Measurements from ENCODE around the gene PLEK. TPM values are rescaled to one million over a fixed set of nuclear protein-coding genes. Genes with fewer than 3 reads are reported as not detected.
A peak's percentile ranks its signal among the peaks of the same experiment; 100 is the strongest.

Gene PLEK
- total and polyA plus RNA-seq, 10 of the 15 experiments (the other 5 are each of a cell fraction or from before 2014, with no cell fraction given): 229 to 804 (median 362) TPM

DNA sequence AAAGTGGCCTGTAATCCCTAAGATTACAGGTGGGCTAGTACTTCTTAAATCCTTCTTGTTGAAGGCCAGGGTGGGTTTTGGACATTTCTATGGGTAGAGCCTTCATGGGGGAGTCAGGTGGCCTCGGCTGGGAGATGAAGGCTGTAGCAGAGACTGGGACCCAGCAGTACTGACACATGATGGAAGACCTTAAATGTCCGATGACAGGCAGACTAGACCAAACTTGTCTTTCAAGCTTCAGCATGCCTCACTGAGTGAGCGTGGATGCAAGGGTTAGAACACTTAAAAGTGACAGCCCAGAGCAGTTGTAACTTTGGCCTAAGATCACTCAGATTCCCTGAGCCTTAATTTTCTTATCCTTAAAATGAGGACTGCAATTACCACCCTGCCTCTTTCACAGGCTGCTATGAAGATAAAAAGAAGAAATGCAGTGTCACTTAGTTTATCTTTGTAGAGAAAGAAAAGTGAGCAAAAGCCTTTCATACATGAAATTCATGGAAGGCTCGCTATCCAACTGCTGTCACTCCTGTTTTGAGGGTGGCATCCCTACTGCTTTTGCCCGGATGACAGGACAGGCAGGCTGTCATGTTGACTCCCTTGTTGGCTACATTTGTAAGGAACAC, 19.5 kb downstream of the PLEK start:
- H3K4me2 ChIP-seq (ENCODE audit: control insufficient read depth, insufficient read depth): peak overlapping the region; percentile 46
- H3K27ac ChIP-seq (ENCODE audit: control insufficient read depth, insufficient read depth): peak overlapping the region; percentile 90
- DNase-seq (ENCODE audit: low read depth, low spot score) (no peak), FAIRE-seq (no peak), ATAC-seq (no peak)
- intact Hi-C loops (cut with micrococcal nuclease; ENCODE audit: unreplicated experiment) (no loop called here), in situ Hi-C loops (cut with MboI) (loop anchor here (25.0 kb wide), 1 partner anchor 1728 kb away; no protein-coding TSS in a partner anchor)
- TF ChIP-seq MEF2A (IDR thresholded peaks at IDR 0.05; ENCODE audit: insufficient read depth, low read depth, low read length) (no peak), LARP7 (IDR thresholded peaks at IDR 0.05) (0 out of 2 replicates have a peak, but pooled peaks have one; percentile 30)
- H3K4me1 ChIP-seq (ENCODE audit: control insufficient read depth, insufficient read depth, low read length): peaks cover 91% of the 10 kb centered on the region
- H3K79me2 ChIP-seq (ENCODE audit: control insufficient read depth, insufficient read depth, low read length): peaks cover 77% of the 10 kb centered on the region
- 49% methylated on average over 5 of the region's 5 CpGs for WGBS (ENCODE audit: insufficient coverage, insufficient replicate concordance, low lambda C conversion rate, missing lambda C conversion rate)
- H3K9me3 ChIP-seq (replicated peaks; ENCODE audit: control insufficient read depth, insufficient read depth, low read length): no peaks in the 10 kb centered on the region; the same call in 2 of the 3 replicates
- peaks cover 35 to 54% of the 10 kb centered on the region in 2 experiments for H3K36me3 ChIP-seq (ENCODE audit: control insufficient read depth in 2 of 2, insufficient read depth in 2 of 2, low read length in 1 of 2)
- ChIA-PET CTCF (interaction anchor here (1.0 to 8.5 kb wide), 6 partner anchors 11 to 56 kb away, joined by 3 to 85 read pairs (median 3); no protein-coding TSS in a partner anchor), SMC1A (ENCODE audit: uncharacterized antibody, unreplicated experiment) (interaction anchor here (1.2 to 15.8 kb wide), 9 partner anchors 11 to 101 kb away, joined by 3 to 259 read pairs (median 7); no protein-coding TSS in a partner anchor), POLR2A (interaction anchor here (1.1 to 9.4 kb wide), 6 partner anchors 12 to 57 kb away, joined by 3 to 71 read pairs (median 9); partner anchors contain the start of gene PLEK), RAD21 (ENCODE audit: unreplicated experiment) (interaction anchor here (1.0 to 14.3 kb wide), 7 partner anchors 12 to 57 kb away, joined by 3 to 211 read pairs (median 7); partner anchors contain the start of gene PLEK)
- no peak overlapping the region for H2AFZ ChIP-seq (ENCODE audit: control insufficient read depth, low read depth, low read length)
- no peaks in the 10 kb centered on the region for H4K20me1 ChIP-seq (ENCODE audit: control insufficient read depth, insufficient read depth)
- no peaks in the 10 kb centered on the region for H3K27me3 ChIP-seq (replicated peaks in 1 of 2; ENCODE audit: control insufficient read depth in 2 of 2, insufficient read depth in 2 of 2, low read length in 1 of 2)
- H3K4me3 ChIP-seq: no peak overlapping the region
- H3K9ac ChIP-seq (ENCODE audit: control insufficient read depth, insufficient read depth, low read length): 0 out of 2 replicates have a peak overlapping the region, but pooled peaks have one; percentile 2
- BruUV-seq (replicated peaks): no TSS peak

DNA sequence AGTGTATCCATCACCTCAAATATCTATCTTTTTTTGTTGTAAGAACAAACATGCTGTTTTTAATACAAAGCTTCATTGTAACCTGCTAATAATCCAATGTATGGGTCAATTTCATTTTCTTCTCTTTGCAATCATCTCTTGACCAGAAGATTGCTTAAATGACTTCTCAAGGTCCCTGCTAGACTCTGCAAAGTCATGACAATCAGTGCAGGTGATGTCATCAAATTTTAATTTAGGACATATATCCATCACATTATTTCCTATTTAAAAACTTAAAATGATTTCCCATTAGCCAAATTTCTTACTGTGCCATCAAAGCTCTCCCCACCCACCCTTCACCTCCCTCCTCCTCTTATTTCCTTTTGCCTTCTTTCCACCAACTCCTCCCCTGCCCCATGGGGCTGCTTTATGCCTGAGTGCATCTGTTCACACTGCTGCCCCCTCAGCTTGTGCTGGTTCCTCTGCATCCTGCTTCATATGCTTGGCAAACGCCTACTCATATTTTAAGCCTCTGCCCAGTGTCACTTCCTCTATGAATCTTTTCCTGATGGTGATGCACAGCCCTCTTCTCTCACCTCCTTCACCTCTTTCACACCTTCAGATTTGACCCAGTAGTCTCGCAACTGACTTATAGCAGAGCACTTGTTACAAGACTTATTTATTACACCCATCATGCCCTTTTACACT, 20.3 kb downstream of the PLEK start:
- ChIA-PET CTCF (interaction anchor here (1.0 to 8.5 kb wide), 6 partner anchors 14 to 55 kb away, joined by 3 to 85 read pairs (median 3); no protein-coding TSS in a partner anchor), SMC1A (ENCODE audit: uncharacterized antibody, unreplicated experiment) (interaction anchor here (0.6 to 15.8 kb wide), 11 partner anchors 6 to 200 kb away, joined by 3 to 259 read pairs (median 17); no protein-coding TSS in a partner anchor), RAD21 (ENCODE audit: unreplicated experiment) (interaction anchor here (1.0 to 14.3 kb wide), 6 partner anchors 12 to 56 kb away, joined by 3 to 211 read pairs (median 30); partner anchors contain the start of gene PLEK), POLR2A (interaction anchor here (1.2 to 9.4 kb wide), 4 partner anchors 12 to 22 kb away, joined by 3 to 71 read pairs (median 28); partner anchors contain the start of gene PLEK)
- in situ Hi-C loops (cut with MboI) (loop anchor here (25.0 kb wide), 1 partner anchor 1727 kb away; no protein-coding TSS in a partner anchor), intact Hi-C loops (cut with micrococcal nuclease; ENCODE audit: unreplicated experiment) (no loop called here)
- no TSS peak for BruUV-seq (replicated peaks)
- Histone ChIP-seq H3K4me2 (ENCODE audit: control insufficient read depth, insufficient read depth) (peak overlapping the region; percentile 46; the same call in 1 of the 2 replicates), H3K36me3 (ENCODE audit: control insufficient read depth in 2 of 2, insufficient read depth in 2 of 2, low read length in 1 of 2) (peaks cover 30 to 54% of the 10 kb centered on the region in 2 experiments), H3K4me1 (ENCODE audit: control insufficient read depth, insufficient read depth, low read length) (peaks cover 88% of the 10 kb centered on the region), H3K27me3 (replicated peaks in 1 of 2; ENCODE audit: control insufficient read depth in 2 of 2, insufficient read depth in 2 of 2, low read length in 1 of 2) (no peaks in the 10 kb centered on the region), H3K27ac (ENCODE audit: control insufficient read depth, insufficient read depth) (peak overlapping the region; percentile 90), H3K9ac (ENCODE audit: control insufficient read depth, insufficient read depth, low read length) (no peak overlapping the region), H3K79me2 (ENCODE audit: control insufficient read depth, insufficient read depth, low read length) (peaks cover 77% of the 10 kb centered on the region), H2AFZ (ENCODE audit: control insufficient read depth, low read depth, low read length) (no peak overlapping the region), H4K20me1 (ENCODE audit: control insufficient read depth, insufficient read depth) (no peaks in the 10 kb centered on the region), H3K9me3 (replicated peaks; ENCODE audit: control insufficient read depth, insufficient read depth, low read length) (no peaks in the 10 kb centered on the region; the same call in 2 of the 3 replicates), H3K4me3 (no peak overlapping the region)
- FAIRE-seq: peak; percentile 68
- ATAC-seq: peak; percentile 74
- peak; percentile 95 for DNase-seq (ENCODE audit: low read depth, low spot score)
- WGBS (ENCODE audit: insufficient coverage, insufficient replicate concordance, low lambda C conversion rate, missing lambda C conversion rate): 6% methylated on average over 2 of the region's 2 CpGs
- TF ChIP-seq PRDM15 (CRISPR knock-in tag; IDR thresholded peaks at IDR 0.05) (no peak), SUPT20H (IDR thresholded peaks at IDR 0.05; ENCODE audit: borderline replicate concordance, control insufficient read depth, low read depth, low read length) (no peak), JUNB (IDR thresholded peaks at IDR 0.05) (peak; percentile 35; the same call in 1 of the 2 replicates), HSF1 (IDR thresholded peaks at IDR 0.05; ENCODE audit: low read depth, low read length) (no peak), SRF (IDR thresholded peaks at IDR 0.05; ENCODE audit: low read depth in 2 of 2, low read length in 2 of 2) (no peak), GABPA (IDR thresholded peaks at IDR 0.05; ENCODE audit: low read depth) (no peak)

Measured in GM12878 (cell line).